MM.1S (cell line): Measurements from ENCODE around the gene KLHL1.

Source experiments
- DNase-seq: peaks from one replicate; pipeline ENCODE4 v3.0.0-alpha.2; 2015
- H2AFZ ChIP-seq: fragments of 300-600 bp; sonication (generic); 2 replicates; pipeline ENCODE4 v1.6.0; 2016; ENCODE audit warnings: antibody characterized with exemption, low read length
- H3F3A ChIP-seq: fragments of 300-600 bp; sonication (generic); 2 replicates; pipeline ENCODE4 v1.6.1; 2016; ENCODE audit warnings: mild to moderate bottlenecking, antibody characterized with exemption, low read length, moderate library complexity, mixed read lengths; ENCODE audit not compliant: insufficient read depth
- H3K27ac ChIP-seq: fragments of 300-600 bp; sonication (generic); 2 replicates; pipeline ENCODE4 v1.5.1; 2016; ENCODE audit warnings: mild to moderate bottlenecking, low read length
- H3K27me3 ChIP-seq: fragments of 300-600 bp; sonication (generic); replicated peaks from 2 replicates; pipeline ENCODE4 v1.6.0; 2016; ENCODE audit warnings: low read length; ENCODE audit not compliant: insufficient read depth
- H3K36me3 ChIP-seq: fragments of 300-600 bp; sonication (generic); replicated peaks from 2 replicates; pipeline ENCODE4 v1.6.1; 2016; ENCODE audit warnings: mild to moderate bottlenecking, low read length, mixed read lengths; ENCODE audit not compliant: insufficient read depth
- H3K4me1 ChIP-seq: fragments of 300-600 bp; sonication (generic); 2 replicates; pipeline ENCODE4 v1.6.1; 2016; ENCODE audit warnings: low read length, mixed read lengths
- H3K4me2 ChIP-seq: fragments of 300-600 bp; sonication (generic); 2 replicates; pipeline ENCODE4 v1.6.0; 2016; ENCODE audit warnings: low read depth, low read length
- H3K4me3 ChIP-seq: fragments of 300-600 bp; sonication (generic); 2 replicates; pipeline ENCODE4 v1.5.1; 2016; ENCODE audit warnings: low read length, mixed read lengths
- H3K79me2 ChIP-seq: fragments of 300-600 bp; sonication (generic); 2 replicates; pipeline ENCODE4 v1.6.1; 2016; ENCODE audit warnings: mixed run types, low read length, mixed read lengths
- H3K9ac ChIP-seq: fragments of 300-600 bp; sonication (generic); 2 replicates; pipeline ENCODE4 v1.6.1; 2016; ENCODE audit warnings: low read length, mixed read lengths
- H3K9me2 ChIP-seq: fragments of 300-600 bp; sonication (generic); replicated peaks from 2 replicates; pipeline ENCODE4 v1.6.1; 2016; ENCODE audit warnings: mild to moderate bottlenecking, low read length, mixed read lengths; ENCODE audit not compliant: insufficient read depth
- H3K9me3 ChIP-seq: fragments of 300-600 bp; sonication (generic); replicated peaks from 2 replicates; pipeline ENCODE4 v1.6.1; 2016; ENCODE audit warnings: mild to moderate bottlenecking, low read length, mixed read lengths; ENCODE audit not compliant: insufficient read depth
- H4K20me1 ChIP-seq: fragments of 300-600 bp; sonication (generic); 2 replicates; pipeline ENCODE4 v1.6.1; 2016; ENCODE audit warnings: mild to moderate bottlenecking, low read length, moderate library complexity, mixed read lengths; ENCODE audit not compliant: insufficient read depth
- EZH2 ChIP-seq: fragments of 300-600 bp; sonication (generic); optimal IDR thresholded peaks from 2 replicates; pipeline ENCODE3; 2017; ENCODE audit warnings: low read depth, mild to moderate bottlenecking, antibody characterized with exemption, low read length, mixed read lengths
- EZH2phosphoT487 ChIP-seq: fragments of 300-600 bp; sonication (generic); IDR thresholded peaks from 2 replicates; pipeline ENCODE4 v1.6.1; 2018; ENCODE audit warnings: antibody characterized with exemption, low read length
- TF ChIP-seq, protein P1 (sequence below): fragments of 300-600 bp; sonication (generic); IDR thresholded peaks from 2 replicates; pipeline ENCODE4 v1.5.1; 2016; ENCODE audit warnings: antibody characterized with exemption, low read length, mixed read lengths

The KLHL1 gene

DNA sequence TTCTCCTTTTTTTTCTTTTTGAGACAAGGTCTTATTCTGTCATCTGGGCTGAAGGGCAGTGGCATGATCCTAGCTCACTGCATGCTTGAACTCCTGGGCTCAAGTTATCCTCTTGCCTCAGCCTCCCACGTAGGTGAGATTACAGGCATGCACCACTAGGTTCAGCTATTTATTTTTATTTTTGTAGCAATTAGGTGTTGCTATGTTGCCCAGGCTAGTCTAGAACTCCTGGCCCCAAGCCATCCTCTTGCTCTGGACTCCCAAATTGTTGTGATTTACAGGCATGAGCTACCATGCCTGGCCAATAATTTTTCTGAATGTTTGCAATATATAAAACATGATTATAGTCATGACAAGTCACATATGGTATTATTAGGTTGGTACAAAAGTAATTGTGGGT lies 161.7 kb downstream of the KLHL1 start:
- no peak overlapping the region for H2AFZ ChIP-seq
- H3F3A ChIP-seq, result no peaks in the 10 kb centered on the region
- no peak overlapping the region for H3K4me3 ChIP-seq
- H3K4me1 ChIP-seq, result peaks cover 5% of the 10 kb centered on the region; the same call in 1 of the 2 replicates
- no peaks in the 10 kb centered on the region for H3K9me3 ChIP-seq
- no peaks in the 10 kb centered on the region for H3K9me2 ChIP-seq
- no peak overlapping the region for H3K27ac ChIP-seq
- no peaks in the 10 kb centered on the region for H4K20me1 ChIP-seq
- no peaks in the 10 kb centered on the region for H3K79me2 ChIP-seq
- TF ChIP-seq, protein P1, sequence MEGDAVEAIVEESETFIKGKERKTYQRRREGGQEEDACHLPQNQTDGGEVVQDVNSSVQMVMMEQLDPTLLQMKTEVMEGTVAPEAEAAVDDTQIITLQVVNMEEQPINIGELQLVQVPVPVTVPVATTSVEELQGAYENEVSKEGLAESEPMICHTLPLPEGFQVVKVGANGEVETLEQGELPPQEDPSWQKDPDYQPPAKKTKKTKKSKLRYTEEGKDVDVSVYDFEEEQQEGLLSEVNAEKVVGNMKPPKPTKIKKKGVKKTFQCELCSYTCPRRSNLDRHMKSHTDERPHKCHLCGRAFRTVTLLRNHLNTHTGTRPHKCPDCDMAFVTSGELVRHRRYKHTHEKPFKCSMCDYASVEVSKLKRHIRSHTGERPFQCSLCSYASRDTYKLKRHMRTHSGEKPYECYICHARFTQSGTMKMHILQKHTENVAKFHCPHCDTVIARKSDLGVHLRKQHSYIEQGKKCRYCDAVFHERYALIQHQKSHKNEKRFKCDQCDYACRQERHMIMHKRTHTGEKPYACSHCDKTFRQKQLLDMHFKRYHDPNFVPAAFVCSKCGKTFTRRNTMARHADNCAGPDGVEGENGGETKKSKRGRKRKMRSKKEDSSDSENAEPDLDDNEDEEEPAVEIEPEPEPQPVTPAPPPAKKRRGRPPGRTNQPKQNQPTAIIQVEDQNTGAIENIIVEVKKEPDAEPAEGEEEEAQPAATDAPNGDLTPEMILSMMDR, result no peak
- TF ChIP-seq EZH2phosphoT487 (no peak), EZH2 (no peak)
- DNase-seq, result no peak
- no peaks in the 10 kb centered on the region for H3K27me3 ChIP-seq
- no peak overlapping the region for H3K9ac ChIP-seq
- H3K4me2 ChIP-seq, result no peak overlapping the region
- no peaks in the 10 kb centered on the region for H3K36me3 ChIP-seq

DNA sequence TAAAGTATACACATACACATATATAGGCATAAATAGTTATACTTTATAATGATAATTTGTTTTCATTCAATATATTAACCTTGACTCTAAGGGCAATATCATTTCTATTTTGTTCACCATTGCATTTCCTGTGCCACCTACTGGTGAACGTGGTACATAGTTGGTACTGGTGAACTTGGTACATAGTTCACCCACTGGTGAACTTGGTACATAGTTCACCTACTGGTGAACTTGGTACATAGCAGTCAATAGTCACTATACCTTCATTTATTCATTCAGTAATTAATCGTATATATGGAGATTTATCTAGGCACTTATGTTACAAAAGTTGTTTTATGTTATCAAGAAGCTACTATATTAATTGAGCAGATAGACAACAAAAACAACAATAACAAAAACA lies 173.2 kb downstream of the KLHL1 start:
- no peak overlapping the region for H3K4me2 ChIP-seq
- no peaks in the 10 kb centered on the region for H3K9me2 ChIP-seq
- no peaks in the 10 kb centered on the region for H3K9me3 ChIP-seq
- H3K4me1 ChIP-seq, result no peaks in the 10 kb centered on the region
- DNase-seq, result peak; percentile 61
- no peaks in the 10 kb centered on the region for H3K27me3 ChIP-seq
- TF ChIP-seq EZH2 (no peak), EZH2phosphoT487 (no peak)
- TF ChIP-seq, protein P1, result peak; percentile 54
- no peaks in the 10 kb centered on the region for H3F3A ChIP-seq
- no peak overlapping the region for H2AFZ ChIP-seq
- no peaks in the 10 kb centered on the region for H4K20me1 ChIP-seq
- H3K9ac ChIP-seq, result no peak overlapping the region
- H3K79me2 ChIP-seq, result no peaks in the 10 kb centered on the region
- no peak overlapping the region for H3K27ac ChIP-seq
- no peak overlapping the region for H3K4me3 ChIP-seq
- H3K36me3 ChIP-seq, result no peaks in the 10 kb centered on the region

DNA sequence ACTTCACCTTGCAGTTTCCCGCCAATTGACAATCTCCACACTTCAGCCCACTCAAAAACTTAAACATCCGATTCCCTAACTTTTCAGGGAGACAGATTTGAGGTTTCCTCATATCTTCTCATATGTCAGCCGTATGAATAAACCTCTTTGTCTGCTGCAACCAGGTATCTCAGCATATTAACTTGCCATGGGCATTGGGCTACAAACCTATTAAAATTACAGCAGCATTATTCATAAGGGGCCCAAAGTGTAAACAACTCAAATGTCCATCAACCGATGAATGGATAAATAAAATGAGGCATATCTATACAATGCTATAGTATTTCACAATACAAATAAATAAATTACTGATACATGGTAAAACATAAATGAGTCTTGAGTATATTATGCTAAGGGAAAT lies 180.0 kb downstream of the KLHL1 start:
- Histone ChIP-seq H3K27ac (no peak overlapping the region), H3K4me1 (no peaks in the 10 kb centered on the region), H4K20me1 (no peaks in the 10 kb centered on the region), H3K9me3 (no peaks in the 10 kb centered on the region), H3K27me3 (no peaks in the 10 kb centered on the region), H3K9me2 (no peaks in the 10 kb centered on the region), H3K79me2 (no peaks in the 10 kb centered on the region), H3K36me3 (no peaks in the 10 kb centered on the region), H2AFZ (no peak overlapping the region), H3F3A (no peaks in the 10 kb centered on the region), H3K4me2 (no peak overlapping the region), H3K4me3 (no peak overlapping the region), H3K9ac (no peak overlapping the region)
- no peak for DNase-seq
- TF ChIP-seq, protein P1, result no peak
- TF ChIP-seq EZH2 (no peak), EZH2phosphoT487 (no peak)
